Smooth muscle cell (in vitro differentiated cells): ENCODE results near the gene RNF224. TPM values are rescaled to one million over a fixed set of nuclear protein-coding genes. Genes with fewer than 3 reads are reported as not detected.
A peak's percentile ranks its signal among the peaks of the same experiment; 100 is the strongest.

Experiments
- DNase-seq: peaks from one replicate; lab custom pipeline; 2025; ENCODE audit not compliant: unreplicated experiment; lab: John Stamatoyannopoulos, UW
- H2AFZ ChIP-seq: fragments of 200-600 bp; sonication (generic); 2 replicates; pipeline ENCODE4 v1.6.0; 2016; ENCODE audit warnings: antibody characterized with exemption, low read depth, mild to moderate bottlenecking
- H3F3A ChIP-seq: fragments of 200-600 bp; sonication (generic); 2 replicates; pipeline ENCODE4 v1.6.0; 2017; ENCODE audit warnings: antibody characterized with exemption, low read depth
- H3K27ac ChIP-seq: fragments of 200-600 bp; sonication (generic); 2 replicates; pipeline ENCODE4 v1.5.1; 2016; ENCODE audit warnings: low read depth, mild to moderate bottlenecking
- H3K27me3 ChIP-seq: fragments of 200-600 bp; sonication (generic); 2 replicates; pipeline ENCODE4 v1.6.1; 2016; ENCODE audit warnings: low read depth, mild to moderate bottlenecking
- H3K36me3 ChIP-seq: fragments of 200-600 bp; sonication (generic); 2 replicates; pipeline ENCODE4 v1.5.1; 2016; ENCODE audit warnings: low read depth
- H3K4me1 ChIP-seq: fragments of 200-600 bp; sonication (generic); 2 replicates; pipeline ENCODE4 v1.5.1; 2016; ENCODE audit warnings: low read depth
- H3K4me2 ChIP-seq: fragments of 200-600 bp; sonication (generic); 2 replicates; pipeline ENCODE4 v1.6.0; 2016; ENCODE audit warnings: mild to moderate bottlenecking
- H3K4me3 ChIP-seq: fragments of 200-600 bp; sonication (generic); 2 replicates; pipeline ENCODE4 v1.5.1; 2016; ENCODE audit warnings: mild to moderate bottlenecking
- H3K79me2 ChIP-seq: fragments of 200-600 bp; sonication (generic); 2 replicates; pipeline ENCODE4 v1.6.0; 2016; ENCODE audit warnings: low read depth, mild to moderate bottlenecking
- H3K9ac ChIP-seq: fragments of 200-600 bp; sonication (generic); 2 replicates; pipeline ENCODE4 v1.6.0; 2016; ENCODE audit warnings: low read depth
- H3K9me3 ChIP-seq: fragments of 200-600 bp; sonication (generic); replicated peaks from 2 replicates; pipeline ENCODE4 v1.5.1; 2016; ENCODE audit warnings: low read depth
- H4K20me1 ChIP-seq: fragments of 200-600 bp; sonication (generic); 2 replicates; pipeline ENCODE4 v1.6.0; 2016; ENCODE audit warnings: low read depth
- WGBS: methylation state at CpG from one replicate; pipeline ENCODE4 v1.1.7; 2016; ENCODE audit warnings: low lambda C conversion rate; 5-methylcytosine and 5-hydroxymethylcytosine counted together
- polyA plus RNA-seq: library from polyadenylated mRNA; unstranded; fragments of >200 nt; fragmentation: Nextera tagmentation; extraction: Ambion mirVana; gene quantifications from 2 replicates; pipeline ENCODE4 v1.2.1, GENCODE V29; 2016
- total RNA-seq: library from RNA; depleted of rRNA; stranded (reverse); fragments of >200 nt; gene quantifications from 2 replicates; pipeline ENCODE4 v1.2.3, GENCODE V29; 2014
- TF ChIP-seq, protein P1 (sequence below): fragments of 200-600 bp; sonication (generic); IDR thresholded peaks from 2 replicates; pipeline ENCODE4 v1.5.1; 2017; ENCODE audit warnings: borderline replicate concordance, mild to moderate bottlenecking, antibody characterized with exemption; ENCODE audit not compliant: insufficient read depth, poor library complexity, severe bottlenecking

The RNF224 gene
- total and polyA plus RNA-seq, 2 experiments from 2014 or later: not detected

DNA sequence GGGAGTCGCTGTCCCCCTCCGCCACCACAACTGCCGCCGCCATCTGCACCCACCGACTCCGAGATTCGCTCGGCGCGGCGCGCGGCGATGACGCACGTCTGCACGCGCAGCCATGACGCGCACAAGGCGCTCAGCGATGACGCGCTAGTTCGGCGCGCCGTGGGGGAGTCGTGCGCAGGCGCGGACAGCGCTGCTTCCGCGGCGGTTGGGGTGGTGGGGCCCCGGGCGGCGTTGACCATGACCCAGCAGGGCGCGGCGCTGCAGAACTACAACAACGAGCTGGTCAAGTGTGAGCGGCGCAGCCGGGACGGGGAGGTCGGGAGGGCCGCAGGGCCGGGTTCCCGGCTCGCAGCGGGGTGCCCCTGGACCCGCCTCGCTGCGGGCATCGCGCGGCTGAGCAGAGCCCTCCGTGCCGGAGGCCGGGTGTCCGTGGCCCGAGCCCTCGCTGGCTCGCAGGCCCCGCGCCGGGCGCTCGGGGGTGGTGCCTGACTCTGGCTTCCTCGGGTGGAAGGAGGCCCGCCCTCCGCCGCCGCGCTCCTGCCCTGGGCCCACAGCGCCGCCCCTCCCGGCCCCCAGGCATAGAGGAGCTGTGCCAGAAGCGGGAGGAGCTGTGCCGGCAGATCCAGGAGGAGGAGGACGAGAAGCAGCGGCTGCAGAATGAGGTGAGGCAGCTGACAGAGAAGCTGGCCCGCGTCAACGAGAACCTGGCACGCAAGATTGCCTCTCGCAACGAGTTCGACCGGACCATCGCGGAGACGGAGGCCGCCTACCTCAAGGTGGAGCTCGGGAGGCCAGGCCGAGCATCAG, 38.6 kb upstream of the RNF224 start, which contains the start of the genes ANAPC2 and SSNA1:
TSS of gene ANAPC2 (minus strand) at position 71 of the 807 bp plus-strand sequence. CDS start at position 43, 28 bp downstream.
TSS of gene SSNA1 (plus strand) at position 187 of the 807 bp plus-strand sequence. CDS start at position 238, 51 bp downstream.
- Histone ChIP-seq H3K36me3 (no peaks in the 10 kb centered on the region), H3K27me3 (no peaks in the 10 kb centered on the region), H3K4me2 (peak within 1 kb of the TSS; percentile 100), H2AFZ (peak within 1 kb of the TSS; percentile 62), H4K20me1 (peaks cover 12% of the 10 kb centered on the region), H3K4me1 (peaks cover 18% of the 10 kb centered on the region), H3K79me2 (peaks cover 39% of the 10 kb centered on the region), H3K4me3 (peak within 1 kb of the TSS; percentile 88), H3K9ac (peak within 1 kb of the TSS; percentile 96), H3F3A (peaks cover 12% of the 10 kb centered on the region), H3K27ac (peak within 1 kb of the TSS; percentile 96), H3K9me3 (no peaks in the 10 kb centered on the region)
- peak; percentile 90 for DNase-seq
- TF ChIP-seq, protein P1, sequence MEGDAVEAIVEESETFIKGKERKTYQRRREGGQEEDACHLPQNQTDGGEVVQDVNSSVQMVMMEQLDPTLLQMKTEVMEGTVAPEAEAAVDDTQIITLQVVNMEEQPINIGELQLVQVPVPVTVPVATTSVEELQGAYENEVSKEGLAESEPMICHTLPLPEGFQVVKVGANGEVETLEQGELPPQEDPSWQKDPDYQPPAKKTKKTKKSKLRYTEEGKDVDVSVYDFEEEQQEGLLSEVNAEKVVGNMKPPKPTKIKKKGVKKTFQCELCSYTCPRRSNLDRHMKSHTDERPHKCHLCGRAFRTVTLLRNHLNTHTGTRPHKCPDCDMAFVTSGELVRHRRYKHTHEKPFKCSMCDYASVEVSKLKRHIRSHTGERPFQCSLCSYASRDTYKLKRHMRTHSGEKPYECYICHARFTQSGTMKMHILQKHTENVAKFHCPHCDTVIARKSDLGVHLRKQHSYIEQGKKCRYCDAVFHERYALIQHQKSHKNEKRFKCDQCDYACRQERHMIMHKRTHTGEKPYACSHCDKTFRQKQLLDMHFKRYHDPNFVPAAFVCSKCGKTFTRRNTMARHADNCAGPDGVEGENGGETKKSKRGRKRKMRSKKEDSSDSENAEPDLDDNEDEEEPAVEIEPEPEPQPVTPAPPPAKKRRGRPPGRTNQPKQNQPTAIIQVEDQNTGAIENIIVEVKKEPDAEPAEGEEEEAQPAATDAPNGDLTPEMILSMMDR: peak; percentile 29
- WGBS: 1% methylated on average over 84 of the region's 98 CpGs

DNA sequence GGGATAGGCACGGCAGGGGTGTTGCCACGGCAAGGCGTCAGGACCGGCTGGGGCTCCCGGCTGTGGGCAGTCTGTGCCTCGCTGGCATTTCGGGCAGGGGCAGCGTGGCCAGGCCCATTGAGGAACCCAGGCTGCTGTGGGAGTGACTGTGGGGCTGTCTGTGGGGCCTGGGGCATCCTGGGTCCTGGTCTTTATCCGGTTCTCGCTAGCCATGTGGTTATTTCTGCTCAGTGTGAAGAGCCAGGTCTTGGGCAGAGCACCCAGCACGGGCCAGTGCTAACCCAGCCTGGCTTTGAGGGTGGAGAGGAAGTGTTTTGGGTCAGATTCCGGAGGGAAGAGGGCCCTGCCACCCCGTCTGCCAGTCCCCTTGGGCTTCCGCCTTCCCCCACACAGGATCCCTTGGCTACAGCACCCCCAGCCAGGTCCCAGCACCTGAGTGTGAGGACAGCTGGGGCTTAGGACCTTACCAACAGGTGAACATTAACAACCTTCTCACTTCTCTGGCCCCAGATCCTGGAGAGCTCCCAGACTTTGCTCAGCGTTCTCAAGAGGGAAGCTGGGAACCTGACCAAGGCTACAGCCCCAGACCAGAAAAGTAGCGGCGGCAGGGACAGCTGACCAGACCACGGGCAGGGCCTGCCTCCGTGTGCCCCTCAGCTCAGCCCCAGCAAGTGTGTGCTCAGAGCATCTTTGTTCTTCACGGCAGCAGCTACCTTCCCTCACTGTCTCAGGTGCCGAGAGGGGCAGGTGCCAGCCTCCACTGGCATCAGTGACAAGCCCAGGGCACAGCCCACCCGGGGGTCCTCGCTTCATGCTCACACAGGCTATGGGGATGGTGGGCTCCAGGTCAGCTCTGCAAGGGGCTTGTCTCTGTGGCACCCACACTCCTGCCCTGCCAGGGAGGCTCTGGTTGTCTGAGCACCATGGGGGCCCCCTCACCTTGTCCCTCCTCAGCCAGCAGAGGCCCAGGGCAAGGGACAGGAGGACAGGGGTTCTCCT, 37.7 kb upstream of the RNF224 start:
- Histone ChIP-seq H2AFZ (peak overlapping the region; percentile 33), H3K36me3 (no peaks in the 10 kb centered on the region), H3K4me3 (peak overlapping the region; percentile 88), H3K4me1 (peaks cover 20% of the 10 kb centered on the region), H4K20me1 (peaks cover 21% of the 10 kb centered on the region), H3F3A (peaks cover 12% of the 10 kb centered on the region), H3K9ac (peak overlapping the region; percentile 96), H3K9me3 (no peaks in the 10 kb centered on the region), H3K27me3 (no peaks in the 10 kb centered on the region), H3K27ac (peak overlapping the region; percentile 96), H3K79me2 (peaks cover 46% of the 10 kb centered on the region), H3K4me2 (peak overlapping the region; percentile 100)
- TF ChIP-seq, protein P1: no peak
- WGBS: 47% methylated on average over 23 of the region's 23 CpGs
- no peak for DNase-seq

DNA sequence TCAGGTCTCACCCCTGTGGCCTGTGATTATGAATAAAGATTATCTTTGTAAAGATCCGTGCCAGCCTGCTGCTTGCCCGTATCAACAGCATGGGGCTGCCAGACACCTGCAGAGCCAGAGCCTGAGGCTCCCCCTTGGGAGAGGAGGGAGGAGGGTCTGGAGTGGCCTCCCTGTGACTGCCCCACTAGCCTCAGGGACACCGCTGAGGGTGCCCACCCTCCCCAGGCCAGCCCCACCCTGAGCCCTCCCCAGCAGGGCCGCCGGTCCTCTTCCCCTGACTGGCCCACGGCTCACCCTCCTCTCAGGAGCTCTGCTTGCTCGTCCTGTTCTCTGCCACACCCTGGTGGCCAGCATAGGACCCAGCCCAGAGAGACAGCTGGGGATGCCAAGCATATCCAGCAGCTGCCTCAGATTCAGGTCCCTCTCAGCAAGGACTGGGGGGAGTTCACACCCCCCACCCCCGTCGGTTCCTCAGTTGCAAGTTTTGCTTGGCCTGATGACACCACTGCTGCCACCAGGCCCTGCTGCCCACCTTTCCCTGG, 36.9 kb upstream of the RNF224 start:
- H3K9me3 ChIP-seq: no peaks in the 10 kb centered on the region
- TF ChIP-seq, protein P1: no peak
- H3K9ac ChIP-seq: peak overlapping the region; percentile 96
- no peaks in the 10 kb centered on the region for H3K36me3 ChIP-seq
- peaks cover 29% of the 10 kb centered on the region for H4K20me1 ChIP-seq
- no peak overlapping the region for H3K4me3 ChIP-seq
- DNase-seq: no peak
- peak overlapping the region; percentile 100 for H3K4me2 ChIP-seq
- H3K79me2 ChIP-seq: peaks cover 50% of the 10 kb centered on the region
- peaks cover 12% of the 10 kb centered on the region for H3F3A ChIP-seq
- no peaks in the 10 kb centered on the region for H3K27me3 ChIP-seq
- peaks cover 20% of the 10 kb centered on the region for H3K4me1 ChIP-seq
- 90% methylated on average over 5 of the region's 9 CpGs for WGBS
- peak overlapping the region; percentile 96 for H3K27ac ChIP-seq
- H2AFZ ChIP-seq: no peak overlapping the region
